ENCODE measurements around the gene ISCU.

- no peak for TF ChIP-seq EZH2 (IDR thresholded peaks at IDR 0.05; ENCODE audit: borderline replicate concordance, low read depth, low read length, severe bottlenecking)
- TF ChIP-seq CTCF (IDR thresholded peaks at IDR 0.05; ENCODE audit: extremely low read depth in 1 of 2, insufficient read depth in 1 of 2, low read depth in 1 of 2, low read length in 2 of 2): no peak
- no peak for TF ChIP-seq POLR2AphosphoS5 (IDR thresholded peaks at IDR 0.05; ENCODE audit: insufficient read depth, low read depth, low read length)
- TF ChIP-seq POLR2A (IDR thresholded peaks at IDR 0.05; ENCODE audit: low read depth, low read length): no peak
- TF ChIP-seq, protein P1, sequence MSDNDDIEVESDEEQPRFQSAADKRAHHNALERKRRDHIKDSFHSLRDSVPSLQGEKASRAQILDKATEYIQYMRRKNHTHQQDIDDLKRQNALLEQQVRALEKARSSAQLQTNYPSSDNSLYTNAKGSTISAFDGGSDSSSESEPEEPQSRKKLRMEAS (IDR thresholded peaks at IDR 0.05; ENCODE audit: insufficient read depth, insufficient read length): no peak
These were observed 54.0 kb downstream of the ISCU start for GRCh38 chr12:108616359-108616758.
